Measurements from ENCODE around the gene GRIA4. TPM values are rescaled to one million over a fixed set of nuclear protein-coding genes. Genes with fewer than 3 reads are reported as not detected.

The GRIA4 gene
- total RNA-seq, 1 donor from 2014 or later: 3.7 TPM

DNA sequence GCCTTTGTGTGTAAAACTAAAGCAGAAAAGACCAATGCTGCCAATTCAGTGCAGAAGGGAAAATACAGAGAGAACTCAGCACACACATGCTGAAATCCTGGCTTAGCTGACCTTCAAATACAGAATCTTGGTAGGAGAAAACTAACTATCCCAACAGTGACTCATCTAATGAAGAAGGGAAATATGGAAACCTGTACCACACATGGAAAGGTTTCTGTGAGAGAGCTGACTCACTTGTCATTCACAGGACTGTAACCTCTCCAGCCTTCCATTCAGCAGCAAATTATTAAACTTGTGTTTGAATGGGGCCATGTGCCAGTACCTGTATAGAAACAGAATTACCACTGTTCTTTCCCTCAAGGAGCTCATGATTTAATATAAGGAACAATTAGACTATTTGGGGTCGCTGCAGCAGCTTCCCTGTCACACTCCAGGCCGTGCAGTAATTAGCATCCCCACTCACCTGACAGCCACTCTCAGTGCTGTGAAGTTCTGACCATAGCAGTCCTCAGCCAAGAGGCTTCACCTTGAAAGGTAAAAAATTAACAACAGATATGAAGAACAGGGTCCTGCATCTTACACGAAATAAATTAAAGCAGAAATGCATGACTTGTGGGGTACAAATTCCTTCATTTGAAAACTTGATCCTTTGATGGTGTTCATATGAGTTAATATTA is 358.3 kb downstream of the GRIA4 start:
- Mint-ChIP-seq H3K4me3 (no peak overlapping the region), H3K9me3 (no peaks in the 10 kb centered on the region), H3K4me1 (no peaks in the 10 kb centered on the region), H3K36me3 (no peaks in the 10 kb centered on the region), H3K27me3 (ENCODE audit: insufficient read depth, low read depth) (no peaks in the 10 kb centered on the region), H3K27ac (no peak overlapping the region)
- Histone ChIP-seq H3F3A (ENCODE audit: low read depth) (no peaks in the 10 kb centered on the region), H3K9me3 (ENCODE audit: low read depth) (no peaks in the 10 kb centered on the region), H3K79me2 (ENCODE audit: low read depth) (no peaks in the 10 kb centered on the region), H3K4me2 (no peak overlapping the region), H2AFZ (replicated peaks) (no peak overlapping the region), H3K27me3 (no peaks in the 10 kb centered on the region), H3K9ac (no peak overlapping the region), H3K36me3 (no peaks in the 10 kb centered on the region), H3K4me1 (no peaks in the 10 kb centered on the region), H4K20me1 (ENCODE audit: low read depth) (no peaks in the 10 kb centered on the region), H3K4me3 (no peak overlapping the region), H3K27ac (no peak overlapping the region)
- no peak for TF ChIP-seq EZH2phosphoT487 (IDR thresholded peaks at IDR 0.05)
- DNase-seq (ENCODE audit: low spot score): no peak

DNA sequence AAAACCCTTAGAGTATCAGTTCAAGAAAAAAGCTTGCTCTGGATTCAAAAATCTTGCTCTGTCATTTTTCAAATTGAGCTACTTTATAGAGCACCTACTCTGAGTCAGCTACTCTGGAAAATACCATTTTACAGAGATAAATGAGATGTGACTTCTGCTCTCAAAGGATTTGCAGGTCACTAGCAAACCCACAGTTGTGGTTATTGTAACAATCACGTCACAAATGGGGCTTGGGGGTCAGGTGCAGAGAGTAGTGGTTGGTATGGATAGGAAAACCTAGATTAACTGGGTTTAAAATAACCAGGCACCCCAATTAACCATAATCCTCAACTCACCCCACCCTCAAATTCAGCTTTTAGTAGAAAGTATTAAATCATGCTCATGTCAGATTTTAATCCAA is 359.9 kb downstream of the GRIA4 start:
- TF ChIP-seq EZH2phosphoT487 (IDR thresholded peaks at IDR 0.05) (no peak), EZH2 (IDR thresholded peaks at IDR 0.05) (no peak)
- TF ChIP-seq, protein P1, sequence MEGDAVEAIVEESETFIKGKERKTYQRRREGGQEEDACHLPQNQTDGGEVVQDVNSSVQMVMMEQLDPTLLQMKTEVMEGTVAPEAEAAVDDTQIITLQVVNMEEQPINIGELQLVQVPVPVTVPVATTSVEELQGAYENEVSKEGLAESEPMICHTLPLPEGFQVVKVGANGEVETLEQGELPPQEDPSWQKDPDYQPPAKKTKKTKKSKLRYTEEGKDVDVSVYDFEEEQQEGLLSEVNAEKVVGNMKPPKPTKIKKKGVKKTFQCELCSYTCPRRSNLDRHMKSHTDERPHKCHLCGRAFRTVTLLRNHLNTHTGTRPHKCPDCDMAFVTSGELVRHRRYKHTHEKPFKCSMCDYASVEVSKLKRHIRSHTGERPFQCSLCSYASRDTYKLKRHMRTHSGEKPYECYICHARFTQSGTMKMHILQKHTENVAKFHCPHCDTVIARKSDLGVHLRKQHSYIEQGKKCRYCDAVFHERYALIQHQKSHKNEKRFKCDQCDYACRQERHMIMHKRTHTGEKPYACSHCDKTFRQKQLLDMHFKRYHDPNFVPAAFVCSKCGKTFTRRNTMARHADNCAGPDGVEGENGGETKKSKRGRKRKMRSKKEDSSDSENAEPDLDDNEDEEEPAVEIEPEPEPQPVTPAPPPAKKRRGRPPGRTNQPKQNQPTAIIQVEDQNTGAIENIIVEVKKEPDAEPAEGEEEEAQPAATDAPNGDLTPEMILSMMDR (IDR thresholded peaks at IDR 0.05): no peak
- Histone ChIP-seq H3K4me2 (no peak overlapping the region), H3F3A (ENCODE audit: low read depth) (no peaks in the 10 kb centered on the region), H3K27me3 (no peaks in the 10 kb centered on the region), H3K4me1 (no peaks in the 10 kb centered on the region), H3K9me3 (ENCODE audit: low read depth) (no peaks in the 10 kb centered on the region), H4K20me1 (ENCODE audit: low read depth) (no peaks in the 10 kb centered on the region), H3K9ac (no peak overlapping the region), H2AFZ (replicated peaks) (no peak overlapping the region), H3K4me3 (no peak overlapping the region), H3K27ac (no peak overlapping the region), H3K79me2 (ENCODE audit: low read depth) (no peaks in the 10 kb centered on the region), H3K36me3 (no peaks in the 10 kb centered on the region)
- Mint-ChIP-seq H3K4me3 (no peak overlapping the region), H3K27me3 (ENCODE audit: insufficient read depth, low read depth) (no peaks in the 10 kb centered on the region), H3K36me3 (no peaks in the 10 kb centered on the region), H3K4me1 (no peaks in the 10 kb centered on the region), H3K27ac (no peak overlapping the region), H3K9me3 (no peaks in the 10 kb centered on the region)
- DNase-seq (ENCODE audit: low spot score): no peak

DNA sequence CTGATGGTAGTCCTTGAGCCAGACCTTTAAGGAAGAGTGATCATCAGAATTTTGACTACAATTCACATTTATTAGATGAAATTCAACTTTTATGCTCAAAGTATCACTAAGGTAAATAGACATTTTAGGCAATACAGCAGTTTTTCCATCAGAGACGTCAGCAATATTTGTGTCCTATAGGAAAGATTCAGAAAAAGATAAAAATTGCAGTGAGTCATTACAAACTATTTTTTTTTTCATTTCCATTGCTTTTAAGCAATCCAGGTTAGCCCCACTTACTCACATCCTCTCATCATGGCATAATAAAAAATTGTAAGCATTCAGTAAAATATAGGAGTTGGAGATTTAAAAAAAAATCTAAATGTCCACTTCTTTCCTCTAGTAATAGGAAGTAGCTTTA is 365.3 kb downstream of the GRIA4 start:
- no peak overlapping the region for H3K9ac ChIP-seq
- H3K4me1 Mint-ChIP-seq: no peaks in the 10 kb centered on the region
- no peak overlapping the region for H3K27ac ChIP-seq
- no peak overlapping the region for H3K27ac Mint-ChIP-seq
- H3K9me3 Mint-ChIP-seq: no peaks in the 10 kb centered on the region
- no peaks in the 10 kb centered on the region for H3K4me1 ChIP-seq
- H3K9me3 ChIP-seq (ENCODE audit: low read depth): no peaks in the 10 kb centered on the region
- H3K4me3 ChIP-seq: no peak overlapping the region
- no peaks in the 10 kb centered on the region for H3K27me3 ChIP-seq
- TF ChIP-seq EZH2phosphoT487 (IDR thresholded peaks at IDR 0.05): no peak
- no peak for TF ChIP-seq EZH2 (IDR thresholded peaks at IDR 0.05)
- TF ChIP-seq, protein P1 (IDR thresholded peaks at IDR 0.05): no peak
- DNase-seq (ENCODE audit: low spot score): no peak
- H3K4me3 Mint-ChIP-seq: no peak overlapping the region
- no peaks in the 10 kb centered on the region for H3F3A ChIP-seq (ENCODE audit: low read depth)
- H3K27me3 Mint-ChIP-seq (ENCODE audit: insufficient read depth, low read depth): no peaks in the 10 kb centered on the region
- no peak overlapping the region for H2AFZ ChIP-seq (replicated peaks)
- no peaks in the 10 kb centered on the region for H3K36me3 ChIP-seq
- H3K36me3 Mint-ChIP-seq: no peaks in the 10 kb centered on the region
- H3K79me2 ChIP-seq (ENCODE audit: low read depth): no peaks in the 10 kb centered on the region
- no peak overlapping the region for H3K4me2 ChIP-seq
- H4K20me1 ChIP-seq (ENCODE audit: low read depth): no peaks in the 10 kb centered on the region

DNA sequence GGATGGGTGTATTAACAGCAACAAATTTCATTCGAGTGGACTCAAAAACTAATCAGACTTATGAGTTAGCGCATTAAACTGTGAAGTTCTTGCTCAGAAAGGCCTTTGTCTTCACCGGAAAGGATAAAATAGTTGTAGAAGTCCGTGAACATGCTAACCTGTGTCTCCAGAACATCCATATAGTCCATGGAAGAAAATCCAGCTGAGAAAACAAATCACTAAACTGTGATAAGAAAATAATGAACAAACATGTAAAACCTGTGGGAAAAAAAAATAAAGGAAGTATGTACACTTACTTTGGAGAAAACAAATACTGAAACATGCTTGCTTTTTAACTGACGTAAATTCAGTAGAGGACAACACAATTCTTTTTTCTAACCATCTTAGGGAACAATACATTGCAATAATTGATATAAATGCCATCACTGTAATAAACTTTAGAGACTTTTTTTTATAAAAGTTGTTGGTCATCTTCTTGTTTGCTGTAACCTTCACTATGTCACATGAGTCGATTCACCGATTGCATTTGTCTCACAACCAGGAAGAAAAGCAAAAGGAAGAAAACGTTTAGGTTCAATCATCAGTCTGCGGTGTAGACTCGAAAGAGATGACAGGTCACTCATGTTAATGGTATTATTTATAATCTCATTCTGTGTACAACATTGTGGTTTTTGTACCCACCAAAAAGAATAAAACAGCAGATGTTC is 370.3 kb downstream of the GRIA4 start:
- H3K36me3 Mint-ChIP-seq: no peaks in the 10 kb centered on the region
- TF ChIP-seq EZH2phosphoT487 (IDR thresholded peaks at IDR 0.05) (no peak), EZH2 (IDR thresholded peaks at IDR 0.05) (no peak)
- TF ChIP-seq, protein P1 (IDR thresholded peaks at IDR 0.05): no peak
- H3K9me3 ChIP-seq (ENCODE audit: low read depth): no peaks in the 10 kb centered on the region
- H3K4me3 ChIP-seq: no peak overlapping the region
- no peak overlapping the region for H3K9ac ChIP-seq
- H3K4me3 Mint-ChIP-seq: no peak overlapping the region
- H3F3A ChIP-seq (ENCODE audit: low read depth): no peaks in the 10 kb centered on the region
- H3K4me1 Mint-ChIP-seq: no peaks in the 10 kb centered on the region
- no peak for DNase-seq (ENCODE audit: low spot score)
- no peaks in the 10 kb centered on the region for H4K20me1 ChIP-seq (ENCODE audit: low read depth)
- no peak overlapping the region for H2AFZ ChIP-seq (replicated peaks)
- H3K79me2 ChIP-seq (ENCODE audit: low read depth): no peaks in the 10 kb centered on the region
- H3K27ac Mint-ChIP-seq: no peak overlapping the region
- H3K27me3 ChIP-seq: no peaks in the 10 kb centered on the region
- H3K9me3 Mint-ChIP-seq: no peaks in the 10 kb centered on the region
- H3K36me3 ChIP-seq: no peaks in the 10 kb centered on the region
- no peak overlapping the region for H3K4me2 ChIP-seq
- H3K27ac ChIP-seq: no peak overlapping the region
- no peaks in the 10 kb centered on the region for H3K27me3 Mint-ChIP-seq (ENCODE audit: insufficient read depth, low read depth)
- no peaks in the 10 kb centered on the region for H3K4me1 ChIP-seq

All from neural progenitor cell (in vitro differentiated cells).